Upper lobe of left lung (tissue), 6 donors: ENCODE data around the gene TLDC2. TPM values are rescaled to one million over a fixed set of nuclear protein-coding genes. Genes with fewer than 3 reads are reported as not detected.

Experiments used
- ATAC-seq, 2 donors: fragments of 200-7000 bp; cut with Tn5 transposase; one replicate each; pipeline ENCODE4 v1.9.1; 2022; ENCODE audit warnings: mild to moderate bottlenecking in 2 of 2, moderate library complexity in 2 of 2; ENCODE audit not compliant: low FRiP score in 2 of 2
- DNase-seq, 2 donors: peaks; one replicate each; pipeline ENCODE4 v3.0.0-alpha.2; 2019 to 2020
- H3K27ac ChIP-seq, 4 donors: fragments of 200-600 bp; sonication (generic); one replicate each; pipeline ENCODE4 v1.5.1; 2016 to 2019
- H3K27me3 ChIP-seq, 4 donors: fragments of 200-600 bp; sonication (generic); one replicate each; pipeline ENCODE4 v1.5.1; 2017 to 2019
- H3K36me3 ChIP-seq, 4 donors: fragments of 200-600 bp; sonication (generic); one replicate each; pipeline ENCODE4 v1.5.1; 2016 to 2019
- H3K4me1 ChIP-seq, 4 donors: fragments of 200-600 bp; sonication (generic); one replicate each; pipeline ENCODE4 v1.5.1; 2018 to 2019
- H3K4me3 ChIP-seq, 4 donors: fragments of 200-600 bp; sonication (generic); one replicate each; pipeline ENCODE4 v1.5.1; 2017 to 2019; ENCODE audit warnings: mild to moderate bottlenecking in 2 of 4, moderate library complexity in 1 of 4
- H3K9me3 ChIP-seq, 4 donors: fragments of 200-600 bp; sonication (generic); one replicate each; pipeline ENCODE4 v1.5.1; 2018 to 2019
- EP300 ChIP-seq, 4 donors: sonication (generic); formaldehyde crosslinking; IDR thresholded peaks; one replicate each; pipeline ENCODE4 v1.5.1; 2017; ENCODE audit warnings: antibody characterized with exemption in 4 of 4, control low read depth in 2 of 4
- POLR2A ChIP-seq, 4 donors: fragments of 450-650 bp; IDR thresholded peaks; one replicate each; pipeline ENCODE4 v1.5.1; 2016 to 2017; ENCODE audit warnings: antibody characterized with exemption in 4 of 4, mild to moderate bottlenecking in 2 of 4
- POLR2AphosphoS5 ChIP-seq, 2 donors: sonication (generic); formaldehyde crosslinking; IDR thresholded peaks; one replicate each; pipeline ENCODE4 v1.5.1; 2017; ENCODE audit warnings: antibody characterized with exemption in 2 of 2
- WGBS, 2 donors: methylation state at CpG; one replicate each; pipeline ENCODE4 v1.1.5; 2017 to 2018; 5-methylcytosine and 5-hydroxymethylcytosine counted together
- total RNA-seq, 6 donors: library from RNA; depleted of rRNA in 4 of 6; stranded (reverse); fragments of >200 nt in 4 of 6; gene quantifications; one replicate each; pipeline versions ENCODE4 v1.1.0 to v1.2.1, GENCODE V29; 2016 to 2021
- TF ChIP-seq, protein P1 (sequence below), 6 experiments: fragments of 450-650 bp in 4 of 6; fragments of 200-600 bp in 2 of 6; sonication (generic) in 2 of 6; IDR thresholded peaks; one replicate each; pipeline ENCODE4 v1.5.1; 2016 to 2019; ENCODE audit warnings: antibody characterized with exemption in 6 of 6
- donor health status: DM: no; HTN: no; CAD: no; lungs with moderate emphysema.
- donor health status: DM: no; HTN: yes; CAD: no; lungs with severe emphysema.

The TLDC2 gene
- total RNA-seq, 6 donors from 2014 or later = 0.31 to 1.3 (median 0.61) TPM; not detected in 3

- H3K36me3 ChIP-seq = no peaks in the 10 kb centered on the region
- WGBS, 2 donors = 77 to 95% methylated on average over 6 of the region's 6 CpGs
- no peaks in the 10 kb centered on the region for H3K9me3 ChIP-seq
- DNase-seq = no peak
- H3K4me3 ChIP-seq = no peak overlapping the region
- no peaks in the 10 kb centered on the region for H3K27me3 ChIP-seq
- H3K27ac ChIP-seq = peak overlapping the region in 2 of 4 donors; percentile 82 to 87
- no peak for ATAC-seq
- TF ChIP-seq, protein P1, sequence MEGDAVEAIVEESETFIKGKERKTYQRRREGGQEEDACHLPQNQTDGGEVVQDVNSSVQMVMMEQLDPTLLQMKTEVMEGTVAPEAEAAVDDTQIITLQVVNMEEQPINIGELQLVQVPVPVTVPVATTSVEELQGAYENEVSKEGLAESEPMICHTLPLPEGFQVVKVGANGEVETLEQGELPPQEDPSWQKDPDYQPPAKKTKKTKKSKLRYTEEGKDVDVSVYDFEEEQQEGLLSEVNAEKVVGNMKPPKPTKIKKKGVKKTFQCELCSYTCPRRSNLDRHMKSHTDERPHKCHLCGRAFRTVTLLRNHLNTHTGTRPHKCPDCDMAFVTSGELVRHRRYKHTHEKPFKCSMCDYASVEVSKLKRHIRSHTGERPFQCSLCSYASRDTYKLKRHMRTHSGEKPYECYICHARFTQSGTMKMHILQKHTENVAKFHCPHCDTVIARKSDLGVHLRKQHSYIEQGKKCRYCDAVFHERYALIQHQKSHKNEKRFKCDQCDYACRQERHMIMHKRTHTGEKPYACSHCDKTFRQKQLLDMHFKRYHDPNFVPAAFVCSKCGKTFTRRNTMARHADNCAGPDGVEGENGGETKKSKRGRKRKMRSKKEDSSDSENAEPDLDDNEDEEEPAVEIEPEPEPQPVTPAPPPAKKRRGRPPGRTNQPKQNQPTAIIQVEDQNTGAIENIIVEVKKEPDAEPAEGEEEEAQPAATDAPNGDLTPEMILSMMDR (IDR thresholded peaks at IDR 0.05) = no peak
- TF ChIP-seq POLR2AphosphoS5 (IDR thresholded peaks at IDR 0.05) (no peak), POLR2A (IDR thresholded peaks at IDR 0.05) (no peak), EP300 (IDR thresholded peaks at IDR 0.05) (no peak)
- peaks cover 49 to 71% (median 58%) of the 10 kb centered on the region in 4 donors for H3K4me1 ChIP-seq
Observed at GRCh38 chr20:36850759-36851158, 25.2 kb upstream of the TLDC2 start.

GRCh38 chr20:36851490-36851889, 24.4 kb upstream of the TLDC2 start:
- peaks cover 57 to 78% (median 63%) of the 10 kb centered on the region in 4 donors for H3K4me1 ChIP-seq
- H3K4me3 ChIP-seq = no peak overlapping the region
- H3K9me3 ChIP-seq = no peaks in the 10 kb centered on the region
- peak overlapping the region; percentile 74 to 92 (median 85) for H3K27ac ChIP-seq
- no peaks in the 10 kb centered on the region for H3K36me3 ChIP-seq
- 70 to 83% methylated on average over 2 of the region's 2 CpGs for WGBS, 2 donors
- H3K27me3 ChIP-seq = no peaks in the 10 kb centered on the region
- no peak for ATAC-seq
- no peak for DNase-seq
- no peak for TF ChIP-seq POLR2A (IDR thresholded peaks at IDR 0.05)

- Histone ChIP-seq H3K4me3 (peak overlapping the region in 1 of 4 donors; percentile 13), H3K4me1 (peaks cover 59 to 79% (median 68%) of the 10 kb centered on the region in 4 donors), H3K27ac (peak overlapping the region; percentile 74 to 92 (median 85)), H3K27me3 (no peaks in the 10 kb centered on the region), H3K36me3 (no peaks in the 10 kb centered on the region), H3K9me3 (no peaks in the 10 kb centered on the region)
- no peak for ATAC-seq
- WGBS, 2 donors = 50% methylated on average over 10 of the region's 12 CpGs; no CpG with 5 or more reads in 1 of the 2 donors
- peak in 1 of 2 donors; percentile 85 for DNase-seq
- TF ChIP-seq, protein P1 (IDR thresholded peaks at IDR 0.05) = no peak
- TF ChIP-seq POLR2AphosphoS5 (IDR thresholded peaks at IDR 0.05) (peak in 1 of 2 donors; percentile 22), EP300 (IDR thresholded peaks at IDR 0.05) (no peak)
Observed at GRCh38 chr20:36852187-36852586, 23.8 kb upstream of the TLDC2 start.

DNA sequence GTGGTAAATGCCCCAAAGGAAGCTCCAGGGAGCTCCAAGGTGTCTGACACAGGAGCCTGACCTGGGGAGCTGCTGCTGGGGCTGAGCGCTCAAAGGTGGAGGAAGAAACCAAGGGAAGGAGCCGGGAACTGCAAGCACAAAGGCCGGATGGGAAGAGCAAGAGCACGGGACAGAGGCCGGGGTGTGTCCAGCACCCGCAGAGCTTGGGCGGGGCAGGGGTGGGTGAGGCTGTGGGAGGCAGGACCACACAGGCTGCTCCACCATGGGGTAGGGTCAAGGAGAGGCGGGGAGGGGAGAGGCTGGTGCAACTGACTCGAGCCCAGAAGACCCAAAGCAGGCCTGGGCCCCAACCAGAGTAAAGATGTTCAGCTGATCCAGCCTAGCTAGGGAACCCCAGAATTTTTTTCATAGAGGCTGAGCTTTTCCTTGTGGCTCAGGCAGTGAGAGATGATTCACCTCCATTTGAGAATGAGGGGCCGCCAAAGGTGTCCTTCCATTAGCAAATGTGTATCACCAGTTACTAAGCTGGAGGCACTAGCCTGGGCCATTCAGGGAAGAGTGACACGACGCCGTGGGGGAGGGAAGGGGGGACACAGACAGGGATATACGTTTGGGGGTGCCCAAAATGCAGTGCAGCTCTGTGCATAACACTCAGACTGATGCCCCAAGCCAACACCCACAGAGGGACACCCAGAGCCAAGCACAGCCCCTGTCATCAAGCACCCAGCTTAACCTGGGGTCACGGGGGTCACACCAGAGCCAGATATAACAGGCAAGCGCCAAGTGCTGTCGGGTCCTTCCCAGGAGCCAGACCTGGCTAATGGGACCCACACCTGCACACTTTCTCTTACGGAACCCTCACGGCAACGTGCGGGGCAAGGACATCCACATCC, 21.3 kb upstream of the TLDC2 start:
- DNase-seq (peak in 1 of 2 donors; percentile 37), ATAC-seq (peak in 1 of 2 donors; percentile 67)
- TF ChIP-seq POLR2AphosphoS5 (IDR thresholded peaks at IDR 0.05) = no peak
- TF ChIP-seq, protein P1 (IDR thresholded peaks at IDR 0.05) = no peak
- TF ChIP-seq EP300 (IDR thresholded peaks at IDR 0.05) = no peak
- no peak for TF ChIP-seq POLR2A (IDR thresholded peaks at IDR 0.05)
- Histone ChIP-seq H3K27ac (peak overlapping the region; percentile 61 to 92 (median 77)), H3K36me3 (no peaks in the 10 kb centered on the region), H3K27me3 (no peaks in the 10 kb centered on the region), H3K4me1 (peaks cover 62 to 80% (median 68%) of the 10 kb centered on the region in 4 donors), H3K4me3 (no peak overlapping the region), H3K9me3 (no peaks in the 10 kb centered on the region)
- WGBS, 2 donors = 71 to 78% methylated on average over 12 to 20 of the region's 21 CpGs

- peak overlapping the region; percentile 61 to 92 (median 77) for H3K27ac ChIP-seq
- H3K9me3 ChIP-seq = no peaks in the 10 kb centered on the region
- H3K27me3 ChIP-seq = no peaks in the 10 kb centered on the region
- TF ChIP-seq POLR2AphosphoS5 (IDR thresholded peaks at IDR 0.05) = no peak
- no peak for TF ChIP-seq POLR2A (IDR thresholded peaks at IDR 0.05)
- TF ChIP-seq, protein P1 (IDR thresholded peaks at IDR 0.05) = no peak
- TF ChIP-seq EP300 (IDR thresholded peaks at IDR 0.05) = no peak
- H3K4me1 ChIP-seq = peaks cover 63 to 79% (median 72%) of the 10 kb centered on the region in 4 donors
- DNase-seq (no peak), ATAC-seq (peak in 1 of 2 donors; percentile 74)
- H3K4me3 ChIP-seq = no peak overlapping the region
- 20 to 56% methylated on average over 1 to 7 of the region's 7 CpGs for WGBS, 2 donors
- no peaks in the 10 kb centered on the region for H3K36me3 ChIP-seq
Observed at GRCh38 chr20:36855241-36855657, 20.7 kb upstream of the TLDC2 start.
